GM12874 (cell line): Measurements from ENCODE around the gene AHCY.

Experiments
- TF ChIP-seq, protein P1 (sequence below): IDR thresholded peaks from 2 replicates; pipeline ENCODE4 v1.5.1; 2011; ENCODE audit warnings: low read depth, mild to moderate bottlenecking, control low read depth, low read length, moderate library complexity; ENCODE audit not compliant: insufficient read depth

The AHCY gene

DNA sequence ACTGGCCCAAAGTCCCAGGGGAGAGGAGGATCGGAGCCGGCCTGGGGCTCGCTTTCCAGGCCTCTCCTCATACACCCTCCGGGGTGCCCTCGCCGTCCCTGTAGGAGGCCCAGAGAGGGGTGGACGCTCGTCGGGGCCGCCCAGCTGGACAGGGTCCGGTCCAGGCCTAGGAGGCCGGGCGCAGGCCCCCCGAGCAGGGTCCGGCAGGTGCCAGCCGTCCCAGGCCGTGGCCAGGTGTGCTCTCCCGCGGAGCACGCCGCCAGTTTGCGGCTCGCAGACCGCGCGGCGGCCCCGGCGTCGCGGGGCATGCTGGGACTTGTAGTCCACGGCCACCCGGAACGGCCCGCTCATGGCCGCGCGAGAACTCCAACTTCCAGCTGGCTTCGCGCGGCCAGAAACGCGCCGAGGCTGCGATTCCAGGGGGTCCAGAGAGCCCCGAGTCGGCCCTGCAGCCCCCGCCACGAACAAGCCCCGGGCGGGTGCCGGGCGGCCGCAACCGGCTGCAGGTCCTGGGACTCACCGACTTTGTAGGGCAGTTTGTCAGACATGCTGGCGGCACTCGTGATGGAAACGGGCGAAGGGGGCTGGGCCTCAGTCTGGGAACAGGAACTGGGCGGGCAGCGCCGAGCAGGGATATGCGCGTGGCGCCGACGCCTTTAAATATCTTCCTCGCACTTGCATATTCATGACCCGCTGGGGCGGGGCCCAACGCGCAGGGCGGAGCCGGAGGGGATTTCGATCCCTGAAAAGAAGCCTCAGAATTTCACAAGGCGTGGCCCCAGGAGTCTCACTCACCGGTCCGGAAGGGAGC, at the start of gene AHCY:
Gene AHCY, minus strand, starts transcription at position 633 of the 811 bp plus-strand sequence. Its CDS starts 85 bp downstream, at position 548.
- TF ChIP-seq, protein P1, sequence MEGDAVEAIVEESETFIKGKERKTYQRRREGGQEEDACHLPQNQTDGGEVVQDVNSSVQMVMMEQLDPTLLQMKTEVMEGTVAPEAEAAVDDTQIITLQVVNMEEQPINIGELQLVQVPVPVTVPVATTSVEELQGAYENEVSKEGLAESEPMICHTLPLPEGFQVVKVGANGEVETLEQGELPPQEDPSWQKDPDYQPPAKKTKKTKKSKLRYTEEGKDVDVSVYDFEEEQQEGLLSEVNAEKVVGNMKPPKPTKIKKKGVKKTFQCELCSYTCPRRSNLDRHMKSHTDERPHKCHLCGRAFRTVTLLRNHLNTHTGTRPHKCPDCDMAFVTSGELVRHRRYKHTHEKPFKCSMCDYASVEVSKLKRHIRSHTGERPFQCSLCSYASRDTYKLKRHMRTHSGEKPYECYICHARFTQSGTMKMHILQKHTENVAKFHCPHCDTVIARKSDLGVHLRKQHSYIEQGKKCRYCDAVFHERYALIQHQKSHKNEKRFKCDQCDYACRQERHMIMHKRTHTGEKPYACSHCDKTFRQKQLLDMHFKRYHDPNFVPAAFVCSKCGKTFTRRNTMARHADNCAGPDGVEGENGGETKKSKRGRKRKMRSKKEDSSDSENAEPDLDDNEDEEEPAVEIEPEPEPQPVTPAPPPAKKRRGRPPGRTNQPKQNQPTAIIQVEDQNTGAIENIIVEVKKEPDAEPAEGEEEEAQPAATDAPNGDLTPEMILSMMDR: no peak

DNA sequence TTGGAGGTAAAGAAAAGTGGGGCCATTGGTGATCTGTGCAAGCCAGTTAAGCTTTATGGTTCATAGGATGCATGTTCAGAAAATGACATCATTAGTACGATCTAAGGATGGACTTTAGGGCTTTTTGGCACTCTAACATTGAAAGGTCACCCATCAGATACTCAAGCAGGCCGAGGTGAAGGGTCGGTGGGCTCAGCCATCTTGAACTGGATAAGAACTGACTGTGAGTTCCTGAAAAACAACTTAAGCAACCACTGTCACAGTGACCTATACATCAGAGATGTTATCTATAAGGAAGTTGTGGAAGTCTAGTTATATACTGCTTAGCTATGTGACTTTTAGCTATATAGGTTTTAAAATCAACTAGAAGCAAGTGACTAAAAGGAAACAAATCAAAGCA, 46.9 kb upstream of the AHCY start:
- TF ChIP-seq, protein P1: no peak

DNA sequence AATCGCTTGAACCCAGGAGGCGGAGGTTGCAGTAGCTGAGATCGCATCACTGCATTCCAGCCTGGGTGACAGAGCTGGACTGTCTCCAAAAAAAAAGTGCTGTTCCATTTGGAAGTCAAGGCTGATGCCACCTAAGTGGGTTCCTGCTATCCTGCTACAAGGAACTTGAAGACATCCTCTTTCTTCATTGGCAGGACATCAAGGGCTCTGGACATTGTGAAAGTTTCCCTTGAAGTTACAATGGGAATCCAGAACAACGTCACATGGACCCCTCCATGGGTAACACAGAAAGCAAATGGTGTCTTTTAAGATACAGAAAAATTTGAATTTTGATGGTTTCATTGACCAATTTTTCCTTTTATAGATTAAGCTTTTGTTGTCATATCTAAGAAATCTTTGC, 44.4 kb upstream of the AHCY start:
- TF ChIP-seq, protein P1: no peak

DNA sequence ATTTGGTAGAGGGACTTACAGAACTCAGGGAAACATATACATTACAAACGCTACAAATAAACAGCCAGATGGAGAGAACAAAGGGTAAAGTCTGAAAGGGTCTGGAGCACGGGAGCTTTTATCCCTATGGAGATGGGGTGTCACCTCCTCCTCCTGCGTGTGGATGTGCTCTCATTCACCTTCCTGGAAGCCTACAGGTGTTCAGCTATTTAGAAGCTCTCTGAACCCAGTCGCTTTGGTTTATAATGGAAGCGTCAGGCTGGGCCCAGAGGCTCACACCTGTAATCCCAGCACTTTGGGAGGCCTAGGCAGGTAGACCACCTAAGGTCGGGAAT, 42.2 kb upstream of the AHCY start:
- TF ChIP-seq, protein P1: no peak

DNA sequence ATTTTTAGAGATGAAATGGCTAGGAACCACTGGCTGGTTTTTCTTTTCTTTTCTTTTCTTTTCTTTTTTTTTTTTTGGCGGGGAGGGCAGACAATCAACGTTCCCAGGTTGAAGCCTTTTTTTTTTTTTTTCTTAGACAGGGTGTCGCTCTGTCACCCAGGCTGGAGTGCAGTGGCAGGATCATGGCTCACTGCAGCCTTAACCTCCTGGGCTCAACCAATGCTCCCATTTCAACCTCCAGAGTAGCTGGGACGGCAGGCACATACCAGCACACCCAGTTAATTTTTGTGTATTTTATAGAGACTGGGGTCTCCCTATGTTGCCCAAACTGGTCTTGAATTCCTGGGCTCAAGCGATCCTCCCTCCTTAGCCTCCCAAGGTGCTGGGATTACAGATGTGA, 41.1 kb upstream of the AHCY start:
- TF ChIP-seq, protein P1: no peak

DNA sequence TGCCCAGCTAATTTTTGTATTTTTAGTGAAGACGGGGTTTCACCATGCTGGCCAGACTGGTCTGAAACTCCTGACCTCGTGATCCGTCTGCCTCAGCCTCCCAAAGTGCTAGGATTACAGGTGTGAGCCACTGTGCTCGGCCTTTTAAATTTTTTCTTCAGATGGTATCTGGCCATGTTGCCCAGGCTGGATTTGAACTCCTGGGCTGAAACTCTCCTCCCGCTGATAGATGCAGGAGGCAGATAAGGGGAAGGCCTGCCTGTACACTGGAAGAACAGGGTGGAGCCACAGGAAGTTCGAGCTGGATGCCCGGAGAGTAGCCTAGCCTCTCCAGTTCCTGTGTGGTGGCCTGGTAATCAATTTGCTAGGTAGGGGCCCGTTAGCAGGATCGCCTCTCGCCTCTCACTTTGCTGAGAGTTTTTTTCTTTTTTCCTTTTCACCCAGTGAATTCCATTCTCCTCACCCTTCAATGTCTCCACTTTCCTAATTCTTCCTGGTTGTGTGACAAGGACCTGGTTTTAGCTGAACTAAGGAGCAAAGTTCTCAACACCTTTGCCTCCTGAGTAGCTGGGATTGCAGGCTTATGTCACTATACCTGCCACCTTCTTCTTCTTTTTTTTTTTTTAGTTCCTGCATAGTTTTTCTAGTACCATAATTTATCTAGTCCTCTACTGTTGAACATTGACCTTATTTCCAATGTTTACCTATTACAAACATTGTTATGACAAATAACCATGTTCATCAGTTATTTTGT, 40.5 kb upstream of the AHCY start:
- TF ChIP-seq, protein P1: no peak

DNA sequence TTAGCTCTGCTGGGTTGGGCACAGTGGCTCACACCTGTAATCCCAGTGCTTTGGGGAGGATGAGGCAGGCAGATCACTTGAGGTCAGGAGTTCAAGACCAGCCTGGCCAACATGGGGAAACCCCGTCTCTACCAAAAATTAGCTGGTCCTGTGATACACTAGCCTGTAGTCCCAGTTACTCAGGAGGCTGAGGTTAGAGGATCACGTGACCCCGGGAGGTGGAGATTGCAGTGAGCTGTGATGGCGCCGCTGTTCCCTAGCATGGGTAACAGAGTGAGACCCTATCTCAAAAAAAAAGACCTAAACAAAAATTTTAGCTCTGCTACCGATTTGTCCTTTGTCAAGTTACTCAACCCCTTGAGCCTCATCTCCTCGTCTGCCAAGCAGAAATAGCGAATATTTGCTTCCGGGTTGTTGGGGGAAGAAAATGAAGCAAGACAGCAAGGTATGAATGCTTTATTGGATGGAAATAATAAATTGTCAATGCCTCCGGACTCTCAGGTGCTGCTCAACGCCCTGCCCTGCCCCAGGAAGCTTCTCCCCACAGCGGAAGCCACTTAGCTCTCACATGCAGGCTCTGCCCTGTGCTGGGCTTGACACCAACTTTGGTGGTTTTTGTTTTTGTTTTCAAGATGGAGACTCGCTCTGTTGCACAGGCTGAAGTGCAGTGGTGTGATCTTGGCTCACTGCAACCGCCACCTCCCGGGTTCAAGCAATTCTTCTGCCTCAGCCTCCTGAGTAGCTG, 35.0 kb upstream of the AHCY start:
- TF ChIP-seq, protein P1: no peak
